Osteoblast (primary cell): ENCODE results near the gene UNG. TPM values are rescaled to one million over a fixed set of nuclear protein-coding genes. Genes with fewer than 3 reads are reported as not detected.
A peak's percentile ranks its signal among the peaks of the same experiment; 100 is the strongest.

Experiments
- DNase-seq: peaks from one replicate; pipeline ENCODE4 v3.0.0; 2011; ENCODE audit warnings: low spot score, mixed read lengths; ENCODE audit not compliant: insufficient read length; ENCODE audit errors: missing footprints
- H2AFZ ChIP-seq: 2 replicates; pipeline ENCODE4 v1.6.0; 2011; ENCODE audit warnings: mild to moderate bottlenecking, low read length
- H3K27ac ChIP-seq: 2 replicates; pipeline ENCODE4 v1.5.1; 2011; ENCODE audit warnings: mild to moderate bottlenecking, low read depth, low read length, moderate library complexity
- H3K27me3 ChIP-seq: 2 replicates; pipeline ENCODE4 v1.6.0; 2012; ENCODE audit warnings: mild to moderate bottlenecking, control low read depth, inconsistent platforms, low read length, moderate library complexity; ENCODE audit not compliant: insufficient read depth
- H3K36me3 ChIP-seq: 2 replicates; pipeline ENCODE4 v1.5.1; 2011; ENCODE audit warnings: mild to moderate bottlenecking, low read length, control low read depth, moderate library complexity; ENCODE audit not compliant: insufficient read depth
- H3K4me1 ChIP-seq: 2 replicates; pipeline ENCODE4 v1.5.1; 2011; ENCODE audit warnings: mild to moderate bottlenecking, low read length, control low read depth, moderate library complexity; ENCODE audit not compliant: insufficient read depth
- H3K4me2 ChIP-seq: 2 replicates; pipeline ENCODE4 v1.6.0; 2011; ENCODE audit warnings: mild to moderate bottlenecking, low read length; ENCODE audit not compliant: insufficient read depth
- H3K4me3 ChIP-seq: fragments of 200-600 bp; sonication (generic); 3 replicates; pipeline ENCODE4 v1.5.1; 2012; ENCODE audit warnings: mild to moderate bottlenecking, low read length, inconsistent platforms; ENCODE audit not compliant: insufficient read depth
- H3K79me2 ChIP-seq: 2 replicates; pipeline ENCODE4 v1.6.0; 2012; ENCODE audit warnings: mild to moderate bottlenecking, low read length, control low read depth, inconsistent platforms; ENCODE audit not compliant: insufficient read depth
- H3K9me3 ChIP-seq: 2 replicates; pipeline ENCODE4 v1.5.1; 2011; ENCODE audit warnings: low read depth, low read length, control low read depth
- H4K20me1 ChIP-seq: 2 replicates; pipeline ENCODE4 v1.6.0; 2012; ENCODE audit warnings: mild to moderate bottlenecking, low read length, control low read depth; ENCODE audit not compliant: insufficient read depth
- CTCF ChIP-seq: IDR thresholded peaks from 2 replicates; pipeline ENCODE4 v1.5.1; 2011; ENCODE audit warnings: mild to moderate bottlenecking, low read depth, low read length, moderate library complexity; ENCODE audit errors: extremely low read depth
- total RNA-seq: library from RNA; depleted of rRNA; stranded (reverse); fragments of >200 nt; gene quantifications from 2 replicates; pipeline ENCODE4 v1.2.3, GENCODE V29; 2012

The UNG gene
- total RNA-seq, 1 donor, result 38.0 TPM

- peak overlapping the region; percentile 91 for H3K4me3 ChIP-seq
- H3K9me3 ChIP-seq, result no peaks in the 10 kb centered on the region
- H2AFZ ChIP-seq, result peak overlapping the region; percentile 40
- H3K27ac ChIP-seq, result no peak overlapping the region
- peaks cover 29% of the 10 kb centered on the region for H3K4me1 ChIP-seq
- no peaks in the 10 kb centered on the region for H4K20me1 ChIP-seq
- H3K27me3 ChIP-seq, result no peaks in the 10 kb centered on the region
- TF ChIP-seq CTCF, result no peak
- peaks cover 35% of the 10 kb centered on the region for H3K79me2 ChIP-seq
- DNase-seq, result no peak
- H3K36me3 ChIP-seq, result peaks cover 2% of the 10 kb centered on the region
- peak overlapping the region; percentile 82 for H3K4me2 ChIP-seq
These were observed 310 bp upstream of the UNG start for GRCh38 chr12:109097140-109097434.

GRCh38 chr12:109098183-109098604, 797 bp downstream of the UNG start:
- DNase-seq, result no peak
- peaks cover 23% of the 10 kb centered on the region for H3K4me1 ChIP-seq
- no peaks in the 10 kb centered on the region for H3K27me3 ChIP-seq
- H2AFZ ChIP-seq, result peak overlapping the region; percentile 96
- no peaks in the 10 kb centered on the region for H3K9me3 ChIP-seq
- peak overlapping the region; percentile 83 for H3K27ac ChIP-seq
- peak overlapping the region; percentile 91 for H3K4me2 ChIP-seq
- peak overlapping the region; percentile 91 for H3K4me3 ChIP-seq
- no peaks in the 10 kb centered on the region for H4K20me1 ChIP-seq
- H3K36me3 ChIP-seq, result peaks cover 3% of the 10 kb centered on the region
- TF ChIP-seq CTCF, result no peak
- peaks cover 26% of the 10 kb centered on the region for H3K79me2 ChIP-seq

GRCh38 chr12:109098651-109099050, 1.3 kb downstream of the UNG start:
- Histone ChIP-seq H3K36me3 (peaks cover 7% of the 10 kb centered on the region), H3K9me3 (no peaks in the 10 kb centered on the region), H3K79me2 (peaks cover 26% of the 10 kb centered on the region), H3K4me1 (peaks cover 23% of the 10 kb centered on the region), H3K27me3 (no peaks in the 10 kb centered on the region), H2AFZ (peak overlapping the region; percentile 96), H4K20me1 (no peaks in the 10 kb centered on the region), H3K4me2 (peak overlapping the region; percentile 91), H3K27ac (peak overlapping the region; percentile 83), H3K4me3 (peak overlapping the region; percentile 91)
- no peak for TF ChIP-seq CTCF
- no peak for DNase-seq

GRCh38 chr12:109099431-109100020, 2.1 kb downstream of the UNG start:
- H3K27me3 ChIP-seq, result no peaks in the 10 kb centered on the region
- peaks cover 26% of the 10 kb centered on the region for H3K79me2 ChIP-seq
- H3K9me3 ChIP-seq, result no peaks in the 10 kb centered on the region
- peaks cover 23% of the 10 kb centered on the region for H3K4me1 ChIP-seq
- DNase-seq, result no peak
- H3K36me3 ChIP-seq, result peaks cover 15% of the 10 kb centered on the region
- no peaks in the 10 kb centered on the region for H4K20me1 ChIP-seq
- H3K4me3 ChIP-seq, result peak overlapping the region; percentile 91
- H3K4me2 ChIP-seq, result peak overlapping the region; percentile 91
- peak overlapping the region; percentile 83 for H3K27ac ChIP-seq
- no peak overlapping the region for H2AFZ ChIP-seq
- no peak for TF ChIP-seq CTCF
